HG02763 (cell line): ENCODE results near the gene OAS1.

ENCODE experiments used
- ATAC-seq: cut with Tn5 transposase; IDR thresholded peaks from one replicate; pipeline ENCODE4 v1.9.1; 2021; ENCODE audit warnings: mild to moderate bottlenecking, moderate library complexity; ENCODE audit not compliant: unreplicated experiment

OAS1 gene

GRCh38 chr12:112906712-112907414 lies at the start of gene OAS1:
TSS of gene OAS1 (plus strand) at chr12:112906962. CDS start at chr12:112907040, 78 bp downstream.
- peak; percentile 78 for ATAC-seq

- ATAC-seq: no peak
Observed at GRCh38 chr12:112859291-112859690, 47.5 kb upstream of the OAS1 start.

- ATAC-seq: no peak
Observed at GRCh38 chr12:112860181-112860580, 46.6 kb upstream of the OAS1 start.

GRCh38 chr12:112861284-112861683 lies 45.5 kb upstream of the OAS1 start:
- ATAC-seq: no peak

- ATAC-seq: no peak
Observed at GRCh38 chr12:112862636-112863290, 44.0 kb upstream of the OAS1 start.

GRCh38 chr12:112868459-112869041 lies 38.2 kb upstream of the OAS1 start:
- no peak for ATAC-seq

GRCh38 chr12:112869091-112869490 lies 37.7 kb upstream of the OAS1 start:
- ATAC-seq: no peak

GRCh38 chr12:112869778-112870177 lies 37.0 kb upstream of the OAS1 start:
- ATAC-seq: no peak

- ATAC-seq: no peak
Observed at GRCh38 chr12:112870267-112870980, 36.3 kb upstream of the OAS1 start.

GRCh38 chr12:112875608-112876007 lies 31.2 kb upstream of the OAS1 start:
- no peak for ATAC-seq

- ATAC-seq: no peak
Observed at GRCh38 chr12:112876506-112876905, 30.3 kb upstream of the OAS1 start.

- no peak for ATAC-seq
Observed at GRCh38 chr12:112877006-112877405, 29.8 kb upstream of the OAS1 start.

GRCh38 chr12:112878488-112878887 lies 28.3 kb upstream of the OAS1 start:
- no peak for ATAC-seq

GRCh38 chr12:112879191-112879705 lies 27.5 kb upstream of the OAS1 start:
- no peak for ATAC-seq

GRCh38 chr12:112881602-112882001 lies 25.2 kb upstream of the OAS1 start:
- ATAC-seq: no peak

- no peak for ATAC-seq
Observed at GRCh38 chr12:112885236-112885635, 21.5 kb upstream of the OAS1 start.

GRCh38 chr12:112887550-112887949 lies 19.2 kb upstream of the OAS1 start:
- no peak for ATAC-seq

- no peak for ATAC-seq
Observed at GRCh38 chr12:112891093-112892024, 15.4 kb upstream of the OAS1 start.

GRCh38 chr12:112892856-112893255 lies 13.9 kb upstream of the OAS1 start:
- ATAC-seq: no peak

GRCh38 chr12:112894128-112894527 lies 12.6 kb upstream of the OAS1 start:
- ATAC-seq: no peak
